HepG2 (cell line): ENCODE data around the gene DMRT1. TPM values are rescaled to one million over a fixed set of nuclear protein-coding genes. Genes with fewer than 3 reads are reported as not detected.

Source experiments
- ATAC-seq: fragments of 200-7000 bp; cut with Tn5 transposase; 3 replicates; pipeline ENCODE4 v1.9.1; 2020; ENCODE audit warnings: mild to moderate bottlenecking, moderate library complexity
- BruUV-seq: library from RNA; stranded (reverse); fragments of 400-500 nt; replicated peaks from 2 replicates; lab custom pipeline; 2021; lab: Mats Ljungman, UMichigan
- CTCF ChIA-PET: fragments of 300-600 bp; formaldehyde crosslinking; extraction: SDS; loops from one replicate; lab custom pipeline; 2021; ENCODE audit warnings: low total read pairs, inconsistent platforms, low intra/inter-chr PET ratio; lab: Yijun Ruan, JAX
- POLR2A ChIA-PET: fragments of 350-600 bp; sonication (Branson Sonifier 250); formaldehyde crosslinking; loops from one replicate; lab custom pipeline; 2020; ENCODE audit warnings: antibody characterized with exemption, inconsistent platforms; lab: Yijun Ruan, JAX
- DNase-seq: peaks from one replicate; pipeline ENCODE4 v3.0.0-alpha.2; 2015; ENCODE audit warnings: low spot score
- FAIRE-seq: peaks from 3 replicates; lab custom pipeline; 2011; peaks lifted over from hg19 to GRCh38; lab: Jason Lieb, UNC
- H2AFZ ChIP-seq: one replicate; pipeline ENCODE4 v1.6.1; 2011; ENCODE audit warnings: low read length, inconsistent platforms
- H3K27ac ChIP-seq: fragments of 300-600 bp; 3 replicates; pipeline ENCODE4 v1.8.0; 2011; ENCODE audit warnings: mixed run types, mild to moderate bottlenecking, mixed read lengths, low read length, inconsistent platforms; ENCODE audit not compliant: insufficient read depth; ENCODE audit errors: extremely low read length
- H3K27me3 ChIP-seq, 2 experiments: fragments of 200-600 bp in 1 of 2; 2 replicates in 1 of 2; 3 replicates in 1 of 2; pipeline versions ENCODE4 v1.6.0 to v1.8.0; 2011; ENCODE audit warnings: low read length in 2 of 2, mild to moderate bottlenecking in 2 of 2, moderate library complexity in 2 of 2, inconsistent platforms in 1 of 2; ENCODE audit not compliant: insufficient read depth in 2 of 2, control insufficient read depth in 1 of 2
- H3K36me3 ChIP-seq, 2 experiments: fragments of 200-600 bp in 1 of 2; replicated peaks in 1 of 2; 2 replicates in 1 of 2; 3 replicates in 1 of 2; pipeline versions ENCODE4 v1.5.1 to v1.8.0; 2011; ENCODE audit warnings: low read length in 2 of 2, inconsistent platforms in 1 of 2; ENCODE audit not compliant: insufficient read depth in 2 of 2, control insufficient read depth in 1 of 2
- H3K4me1 ChIP-seq: 2 replicates; pipeline ENCODE4 v1.5.1; 2012; ENCODE audit warnings: low read length, inconsistent platforms; ENCODE audit not compliant: insufficient read depth
- H3K4me2 ChIP-seq: 2 replicates; pipeline ENCODE4 v1.6.0; 2011; ENCODE audit warnings: low read depth, low read length, inconsistent platforms
- H3K4me3 ChIP-seq, 3 experiments: fragments of 200-600 bp in 1 of 3; sonication (generic), shearing (Covaris generic) in 1 of 3; replicated peaks in 1 of 3; 2 replicates each; pipeline ENCODE4 v1.5.1; 2011 to 2016; ENCODE audit warnings: low read length in 3 of 3, inconsistent platforms in 2 of 3, low read depth in 2 of 3, mild to moderate bottlenecking in 2 of 3, control low read depth in 1 of 3, mixed read lengths in 1 of 3; ENCODE audit not compliant: insufficient read depth in 1 of 3
- H3K79me2 ChIP-seq: one replicate; pipeline ENCODE4 v1.6.1; 2011; ENCODE audit warnings: low read length, inconsistent platforms; ENCODE audit not compliant: insufficient read depth
- H3K9ac ChIP-seq: 2 replicates; pipeline ENCODE4 v1.6.0; 2011; ENCODE audit warnings: mild to moderate bottlenecking, low read depth, low read length, inconsistent platforms; ENCODE audit not compliant: insufficient read depth
- H3K9me3 ChIP-seq: 2 replicates; pipeline ENCODE4 v1.5.1; 2012; ENCODE audit warnings: mild to moderate bottlenecking, low read length
- H4K20me1 ChIP-seq: 2 replicates; pipeline ENCODE4 v1.6.0; 2011; ENCODE audit warnings: inconsistent platforms, mild to moderate bottlenecking, low read length, moderate library complexity; ENCODE audit not compliant: insufficient read depth
- AGO1 ChIP-seq: fragments of 200-400 bp; formaldehyde crosslinking; IDR thresholded peaks from 2 replicates; pipeline ENCODE4 v1.6.1; 2017; ENCODE audit warnings: mild to moderate bottlenecking, low read depth, low read length, moderate library complexity; ENCODE audit not compliant: poor library complexity, severe bottlenecking
- ARID4A ChIP-seq: sonication (generic); formaldehyde crosslinking; IDR thresholded peaks from 2 replicates; pipeline ENCODE4 v1.5.0; 2020; ENCODE audit warnings: mild to moderate bottlenecking, missing genetic modification reagents, borderline replicate concordance
- ARNT ChIP-seq: fragments of 450-650 bp; IDR thresholded peaks from 2 replicates; pipeline ENCODE4 v1.6.1; 2017
- CCAR2 ChIP-seq: fragments of 200-400 bp; formaldehyde crosslinking; optimal IDR thresholded peaks from 2 replicates; pipeline ENCODE3; 2018; ENCODE audit warnings: low read depth, mild to moderate bottlenecking, low read length, moderate library complexity
- HCFC1 ChIP-seq: fragments of 150-350 bp; IDR thresholded peaks from 2 replicates; pipeline ENCODE4 v1.6.1; 2014; ENCODE audit warnings: low read depth, low read length
- LRRFIP1 ChIP-seq: sonication (generic); formaldehyde crosslinking; conservative IDR thresholded peaks from 2 replicates; pipeline ENCODE4 v1.4.0; 2020; ENCODE audit warnings: missing genetic modification reagents
- NFYC ChIP-seq: IDR thresholded peaks from 2 replicates; pipeline ENCODE4 v1.6.1; 2016; ENCODE audit warnings: missing genetic modification reagents, missing compliant biosample characterization
- POLR2AphosphoS2 ChIP-seq: IDR thresholded peaks from 2 replicates; pipeline ENCODE4 v1.6.1; 2011; ENCODE audit warnings: low read depth, low read length, improper control_type of control experiment
- TRIM24 ChIP-seq: sonication (generic); formaldehyde crosslinking; IDR thresholded peaks from 2 replicates; pipeline ENCODE4 v1.8.0; 2022; ENCODE audit warnings: mild to moderate bottlenecking, missing genetic modification reagents
- ZNF253 ChIP-seq: sonication (generic); formaldehyde crosslinking; IDR thresholded peaks from 2 replicates; pipeline ENCODE4 v1.8.0; 2022; ENCODE audit warnings: mild to moderate bottlenecking, missing genetic modification reagents, borderline replicate concordance
- ZNF331 ChIP-seq: sonication (generic); formaldehyde crosslinking; IDR thresholded peaks from 2 replicates; pipeline ENCODE4 v1.4.0; 2020; ENCODE audit warnings: missing genetic modification reagents
- ZNF354B ChIP-seq: sonication (generic); formaldehyde crosslinking; IDR thresholded peaks from 2 replicates; pipeline ENCODE4 v1.8.0; 2022; ENCODE audit warnings: mild to moderate bottlenecking, missing genetic modification reagents
- ZNF501 ChIP-seq: sonication (generic); formaldehyde crosslinking; IDR thresholded peaks from 2 replicates; pipeline ENCODE4 v1.5.1; 2020; ENCODE audit warnings: mild to moderate bottlenecking, moderate library complexity, missing genetic modification reagents
- ZNF761 ChIP-seq: sonication (generic); formaldehyde crosslinking; conservative IDR thresholded peaks from 2 replicates; pipeline ENCODE4 v1.4.0; 2020; ENCODE audit warnings: mild to moderate bottlenecking, missing genetic modification reagents
- WGBS: methylation state at CpG from one replicate; pipeline ENCODE4 v1.1.6; 2017; ENCODE audit warnings: low lambda C conversion rate; 5-methylcytosine and 5-hydroxymethylcytosine counted together
- in situ Hi-C: cut with HindIII; loops from 2 replicates; pipeline ENCODE4 v1.10.0; 2017; ENCODE audit warnings: low pct_unique_long_range_greater_than_20kb; ENCODE audit not compliant: extremely low pct_ligation_motif_present
- intact Hi-C: fragments of 100-400 bp; cut with micrococcal nuclease; formaldehyde crosslinking; loops from one replicate; pipeline ENCODE4 v1.10.0; 2022; ENCODE audit not compliant: unreplicated experiment
- polyA plus RNA-seq, 8 experiments: library from polyadenylated mRNA; depleted of rRNA in 3 of 8; stranded (reverse) in 7 of 8; unstranded in 1 of 8; fragments of >200 nt; fragmentation: Illumina TruSeq in 4 of 8; extraction: Trizol in 4 of 8; gene quantifications; 2 replicates each; pipeline versions ENCODE4 v1.2.1 to v1.2.3, GENCODE V29; 2011 to 2016; ENCODE audit warnings: low read depth in 4 of 8, missing spikeins in 1 of 8, mixed read lengths in 1 of 8; ENCODE audit not compliant: insufficient read depth in 1 of 8
- total RNA-seq, 5 experiments: library from RNA; depleted of rRNA; stranded (reverse); fragments of >200 nt; fragmentation: Illumina TruSeq; extraction: Trizol; gene quantifications; 2 replicates each; pipeline ENCODE4 v1.2.3, GENCODE V29; 2016; ENCODE audit warnings: low read depth in 1 of 5
- TF ChIP-seq, protein P1 (sequence below): sonication (generic); formaldehyde crosslinking; IDR thresholded peaks from 2 replicates; pipeline ENCODE4 v1.4.0; 2020; ENCODE audit warnings: missing genetic modification reagents
- TF ChIP-seq, protein P2 (sequence below): sonication (generic); formaldehyde crosslinking; IDR thresholded peaks from 2 replicates; pipeline ENCODE4 v1.8.0; 2022; ENCODE audit warnings: mild to moderate bottlenecking, missing genetic modification reagents, moderate library complexity

The DMRT1 gene
- total and polyA plus RNA-seq, 2 of the 13 experiments (the other 11 are each of a cell fraction or from before 2014, with no cell fraction given), result not detected

DNA sequence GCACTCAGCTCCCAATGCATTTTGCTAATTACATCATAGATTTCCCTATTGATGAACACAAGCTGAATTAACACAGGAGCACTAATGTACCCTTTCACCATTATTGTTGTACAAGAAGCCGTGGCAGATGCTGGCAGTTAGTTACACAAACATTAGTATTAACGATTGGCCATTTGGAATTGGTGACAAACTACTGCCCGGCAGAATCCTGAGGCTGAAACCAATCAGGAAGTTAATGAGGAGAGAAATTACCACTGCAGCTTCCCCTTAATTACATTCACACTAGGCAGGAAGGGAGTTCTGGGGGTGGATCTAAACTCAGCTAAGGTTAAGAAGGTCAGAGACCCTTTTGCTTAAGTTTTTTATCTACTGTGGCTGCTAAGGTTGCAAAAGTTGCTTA is 125.4 kb downstream of the DMRT1 start (continued):
- TF ChIP-seq, protein P1, sequence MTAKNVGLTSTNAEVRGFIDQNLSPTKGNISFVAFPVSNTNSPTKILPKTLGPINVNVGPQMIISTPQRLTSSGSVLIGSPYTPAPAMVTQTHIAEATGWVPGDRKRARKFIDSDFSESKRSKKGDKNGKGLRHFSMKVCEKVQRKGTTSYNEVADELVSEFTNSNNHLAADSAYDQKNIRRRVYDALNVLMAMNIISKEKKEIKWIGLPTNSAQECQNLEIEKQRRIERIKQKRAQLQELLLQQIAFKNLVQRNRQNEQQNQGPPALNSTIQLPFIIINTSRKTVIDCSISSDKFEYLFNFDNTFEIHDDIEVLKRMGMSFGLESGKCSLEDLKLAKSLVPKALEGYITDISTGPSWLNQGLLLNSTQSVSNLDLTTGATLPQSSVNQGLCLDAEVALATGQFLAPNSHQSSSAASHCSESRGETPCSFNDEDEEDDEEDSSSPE (CRISPR knock-in tag), result no peak
- no peak for TF ChIP-seq ZNF761 (CRISPR knock-in tag)
- no peak for TF ChIP-seq POLR2AphosphoS2
- no peak for TF ChIP-seq NFYC (CRISPR knock-in tag)
- TF ChIP-seq, protein P2, sequence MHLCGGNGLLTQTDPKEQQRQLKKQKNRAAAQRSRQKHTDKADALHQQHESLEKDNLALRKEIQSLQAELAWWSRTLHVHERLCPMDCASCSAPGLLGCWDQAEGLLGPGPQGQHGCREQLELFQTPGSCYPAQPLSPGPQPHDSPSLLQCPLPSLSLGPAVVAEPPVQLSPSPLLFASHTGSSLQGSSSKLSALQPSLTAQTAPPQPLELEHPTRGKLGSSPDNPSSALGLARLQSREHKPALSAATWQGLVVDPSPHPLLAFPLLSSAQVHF (CRISPR knock-in tag), result no peak
- TF ChIP-seq ZNF331 (CRISPR knock-in tag), result no peak
- no peak for TF ChIP-seq LRRFIP1 (CRISPR knock-in tag)
- TF ChIP-seq, all 625 proteins: peak for 0

DNA sequence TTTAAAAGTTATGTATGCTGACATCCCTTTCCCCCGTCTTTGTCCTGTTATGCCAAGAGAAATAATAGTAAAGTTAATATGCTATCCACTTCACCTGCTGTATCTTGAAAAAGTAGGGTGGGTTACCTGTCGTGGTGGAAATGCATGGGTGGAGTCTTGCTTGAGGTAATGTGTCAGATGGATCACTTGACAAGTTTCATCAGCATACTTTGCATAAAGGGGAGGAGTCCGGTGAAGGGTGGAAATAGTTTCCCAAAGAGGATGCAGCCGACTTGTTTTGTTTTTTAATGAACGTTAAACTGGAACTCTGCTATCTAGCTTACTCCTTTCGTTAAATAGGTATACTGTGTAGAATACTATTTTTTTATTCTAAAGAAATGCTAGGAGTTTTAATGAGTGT is 125.9 kb downstream of the DMRT1 start:
- no peaks in the 10 kb centered on the region for H3K9me3 ChIP-seq
- TF ChIP-seq ARNT (no peak), TRIM24 (CRISPR knock-in tag) (no peak), HCFC1 (no peak), CCAR2 (no peak), ZNF253 (CRISPR knock-in tag) (no peak), ZNF501 (CRISPR knock-in tag) (no peak), ZNF354B (CRISPR knock-in tag) (no peak), ARID4A (no peak), AGO1 (no peak)

More for the DNA sequence above, 125.9 kb downstream of the DMRT1 start:
- no peak for DNase-seq
- in situ Hi-C loops, result no loop called here
- 2% methylated on average over 6 of the region's 6 CpGs for WGBS
- Histone ChIP-seq H3K27me3 (peaks cover 3 to 45% of the 10 kb centered on the region in 2 experiments; a peak in 4 of 5 replicates), H3K79me2 (no peaks in the 10 kb centered on the region), H3K4me1 (no peaks in the 10 kb centered on the region), H2AFZ (no peak overlapping the region), H4K20me1 (no peaks in the 10 kb centered on the region), H3K36me3 (no peaks in the 10 kb centered on the region), H3K27ac (no peak overlapping the region), H3K4me2 (no peak overlapping the region), H3K9ac (no peak overlapping the region), H3K4me3 (no peak overlapping the region)
- no TSS peak for BruUV-seq
- intact Hi-C loops, result no loop called here
- no peak for ATAC-seq
- ChIA-PET CTCF (no interaction called here), POLR2A (no interaction called here)
- no peak for FAIRE-seq
